ENCODE measurements around the gene QDPR.
A peak's percentile ranks its signal among the peaks of the same experiment; 100 is the strongest.
"Not testable (repeated sequence)": the region's sequence is repeated elsewhere in the genome, so short reads cannot be mapped to it uniquely, and the experiment has no call there.

Gene QDPR

DNA sequence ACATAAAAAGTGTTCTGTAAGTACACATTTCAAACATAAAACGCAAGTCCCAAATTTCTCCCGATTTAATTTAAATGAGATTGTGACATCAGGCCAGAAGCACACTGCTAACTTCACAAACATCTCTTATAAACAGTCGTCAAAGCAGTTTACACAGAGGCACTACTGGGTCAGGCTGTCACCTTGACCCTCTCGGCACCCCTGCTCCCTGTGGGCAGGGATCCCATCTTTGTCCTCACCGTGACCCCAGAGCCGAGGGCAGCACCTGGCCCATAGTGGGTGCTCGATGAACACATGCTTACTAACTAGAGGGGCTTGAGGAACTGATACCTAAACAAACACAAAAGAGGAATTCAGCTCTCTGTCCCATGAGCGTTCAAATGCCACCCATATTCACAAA is 22.2 kb downstream of the QDPR start:
- DNase-seq: no peak

DNA sequence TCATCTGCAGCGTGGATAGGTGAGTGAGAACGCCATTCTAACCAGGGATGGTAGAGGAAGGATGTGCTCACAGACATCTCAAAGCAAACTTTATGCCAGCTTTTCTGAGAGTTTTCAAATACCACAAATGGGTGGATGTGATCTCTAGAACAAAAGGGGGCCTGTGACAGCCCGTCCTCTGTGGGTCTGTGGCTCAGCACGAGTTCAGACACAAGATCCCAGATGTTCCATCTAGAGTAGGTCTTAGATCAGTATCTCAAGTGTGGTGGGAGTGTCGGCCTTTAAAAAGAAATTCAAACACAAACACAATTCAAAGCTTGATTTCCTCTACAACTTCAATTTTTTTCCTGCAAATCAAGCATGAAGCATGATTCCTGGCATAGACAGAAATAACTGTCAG is 22.8 kb downstream of the QDPR start:
- no peak for DNase-seq

- no peak for DNase-seq
Measured at GRCh38 chr4:17482716-17483115, 29.2 kb downstream of the QDPR start.

- DNase-seq: no peak
Measured at GRCh38 chr4:17480955-17481354, 30.9 kb downstream of the QDPR start.

DNA sequence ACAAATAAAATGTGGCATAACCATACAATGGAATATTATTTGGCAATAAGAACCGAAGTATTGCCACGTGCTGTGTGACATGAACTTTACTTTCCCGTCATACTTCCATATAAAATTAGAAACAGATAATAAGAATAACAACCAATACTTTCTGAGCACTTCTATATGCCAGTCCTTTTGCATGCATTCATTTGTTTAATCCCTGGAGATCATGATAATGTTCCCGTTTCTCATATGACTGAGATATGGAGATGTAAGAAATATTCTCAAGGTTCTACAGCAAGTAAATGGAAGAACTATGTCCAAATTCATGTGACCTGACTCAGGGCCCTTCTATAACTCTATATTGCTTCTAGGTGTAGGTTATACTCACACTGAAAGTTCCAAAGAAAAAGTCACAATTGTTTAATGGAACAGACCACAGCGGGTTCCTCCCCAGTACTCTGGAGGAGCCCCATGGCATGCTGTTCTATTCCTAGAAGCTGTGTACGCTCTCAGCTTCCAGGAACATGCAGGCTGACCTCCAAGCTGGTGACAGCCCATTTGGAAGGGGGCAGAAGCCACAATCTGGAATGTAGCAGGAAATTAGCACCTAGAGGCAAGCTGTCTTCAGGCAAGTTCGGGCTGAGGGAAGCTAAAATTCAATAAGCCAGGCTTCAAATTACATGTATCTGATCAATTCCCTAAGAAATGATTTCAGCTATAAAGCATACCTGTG is 31.5 kb downstream of the QDPR start:
- no peak for DNase-seq

GRCh38 chr4:17477774-17478472 is 34.0 kb downstream of the QDPR start:
- no peak for DNase-seq

DNA sequence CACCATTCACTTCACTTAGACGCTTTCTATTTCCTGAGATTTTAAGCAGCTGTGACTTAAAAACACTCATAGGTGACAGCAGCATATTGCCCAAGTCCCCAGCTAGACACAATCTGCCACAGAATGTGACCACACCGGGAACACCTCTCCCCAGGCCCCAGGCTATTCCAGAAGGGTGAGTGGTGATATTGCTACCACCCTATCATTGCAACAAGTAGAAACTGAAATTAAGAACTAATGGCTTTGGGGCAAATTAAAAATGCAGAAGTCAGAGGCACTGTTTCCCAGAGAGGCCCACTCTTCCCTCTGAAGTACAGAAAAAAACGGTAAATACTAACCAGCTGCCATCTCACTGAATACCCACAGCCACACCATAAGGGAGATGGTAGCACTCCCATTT is 35.0 kb downstream of the QDPR start:
- no peak for DNase-seq

- no peak for DNase-seq
Measured at GRCh38 chr4:17475481-17475880, 36.4 kb downstream of the QDPR start.

DNA sequence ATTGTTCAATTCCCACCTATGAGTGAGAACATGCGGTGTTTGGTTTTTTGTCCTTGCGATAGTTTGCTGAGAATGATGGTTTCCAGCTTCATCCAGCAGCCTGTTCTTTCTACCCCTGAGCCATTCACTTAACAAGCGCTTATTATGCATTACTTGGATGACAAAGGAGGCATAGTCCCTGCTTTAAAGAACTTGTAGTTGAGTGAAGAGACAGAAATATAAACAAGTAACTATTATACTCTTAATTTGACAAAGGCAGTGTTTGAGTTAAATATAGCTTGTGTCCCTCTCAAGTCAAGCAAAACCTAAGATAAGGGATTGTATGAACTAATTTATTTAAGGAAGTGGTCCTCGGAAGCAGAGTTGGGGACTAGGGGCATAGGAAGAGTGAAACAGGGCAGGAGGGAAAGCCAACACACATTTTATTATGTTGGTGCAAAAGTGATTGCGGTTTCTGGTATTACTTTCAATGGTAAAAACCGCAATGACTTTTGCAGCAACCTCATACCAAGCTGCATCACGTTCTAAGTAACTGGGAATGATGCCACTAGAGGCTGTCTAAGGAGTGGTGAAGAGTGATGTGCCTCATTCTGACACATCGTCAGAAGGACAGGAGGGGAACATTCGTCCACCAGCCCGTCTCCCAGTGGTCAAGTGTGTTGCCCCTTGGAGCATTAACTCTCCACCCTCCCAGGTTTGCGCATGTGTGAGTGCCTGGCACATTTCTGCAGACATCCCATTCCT is 41.8 kb downstream of the QDPR start:
- DNase-seq: no peak

GRCh38 chr4:17468619-17469221 is 43.2 kb downstream of the QDPR start:
- no peak for DNase-seq

DNA sequence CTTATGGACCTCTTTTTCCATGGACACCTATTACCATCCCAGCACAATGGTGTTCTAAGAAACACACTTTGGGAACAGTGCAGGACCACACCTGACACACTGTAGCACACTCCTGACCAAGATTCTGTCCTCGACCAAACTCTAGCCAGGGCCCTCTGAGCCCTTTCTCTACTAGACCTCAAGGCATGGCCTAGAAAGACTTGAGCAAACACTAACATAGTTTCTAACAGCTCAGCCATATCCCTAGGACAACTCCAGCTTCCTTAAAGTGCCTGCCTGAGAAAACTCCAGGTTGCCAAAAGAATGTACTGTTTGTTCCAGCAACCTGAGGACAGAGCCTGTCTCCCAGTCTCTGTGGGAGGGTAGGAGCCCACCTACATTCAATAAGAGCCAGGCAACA is 48.3 kb downstream of the QDPR start:
- no peak for DNase-seq

- DNase-seq: no peak
Measured at GRCh38 chr4:17450269-17450804, 61.6 kb downstream of the QDPR start.

GRCh38 chr4:17448689-17449088 is 63.2 kb downstream of the QDPR start:
- DNase-seq: no peak

- peak; percentile 38 to 53 for DNase-seq
Measured at GRCh38 chr4:17447675-17448298, 64.1 kb downstream of the QDPR start.

DNA sequence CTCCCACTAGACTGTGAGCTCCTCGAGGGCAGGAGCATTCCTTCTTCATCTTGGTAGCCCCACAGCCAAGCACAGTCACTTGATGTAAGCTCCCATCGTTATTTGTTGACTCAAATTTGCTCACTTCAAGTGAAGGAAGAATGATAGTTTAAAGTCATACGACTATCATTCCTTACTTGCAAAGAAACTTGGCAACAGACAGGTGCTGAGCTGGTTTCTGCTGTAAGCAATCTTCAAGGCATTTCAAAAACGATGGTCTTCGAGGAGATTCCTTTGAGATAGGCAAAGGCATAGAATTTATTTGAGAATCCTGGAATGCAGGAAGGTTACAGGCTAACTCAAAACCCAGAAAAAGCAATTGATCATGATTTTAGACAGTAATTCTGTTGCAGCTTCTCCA is 64.8 kb downstream of the QDPR start:
- no peak for DNase-seq

DNA sequence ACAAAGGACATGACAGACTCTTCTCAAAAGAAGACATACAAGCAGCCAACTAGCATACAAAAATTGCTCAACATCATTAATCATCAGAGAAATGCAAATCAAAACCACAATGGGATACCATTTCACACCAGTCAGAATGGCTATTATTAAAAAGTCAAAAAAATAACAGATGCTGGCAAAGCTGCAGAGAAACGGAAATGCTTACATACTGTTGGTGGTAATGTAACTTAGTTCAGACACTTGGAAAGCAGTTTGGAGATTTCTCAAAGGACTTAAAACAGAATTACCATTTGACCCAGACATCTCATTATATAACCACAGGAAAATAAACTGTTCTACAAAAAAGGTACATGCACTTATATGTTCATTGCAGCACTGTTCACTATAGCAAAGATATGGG is 69.4 kb downstream of the QDPR start:
- not testable (repeated sequence) for DNase-seq

DNA sequence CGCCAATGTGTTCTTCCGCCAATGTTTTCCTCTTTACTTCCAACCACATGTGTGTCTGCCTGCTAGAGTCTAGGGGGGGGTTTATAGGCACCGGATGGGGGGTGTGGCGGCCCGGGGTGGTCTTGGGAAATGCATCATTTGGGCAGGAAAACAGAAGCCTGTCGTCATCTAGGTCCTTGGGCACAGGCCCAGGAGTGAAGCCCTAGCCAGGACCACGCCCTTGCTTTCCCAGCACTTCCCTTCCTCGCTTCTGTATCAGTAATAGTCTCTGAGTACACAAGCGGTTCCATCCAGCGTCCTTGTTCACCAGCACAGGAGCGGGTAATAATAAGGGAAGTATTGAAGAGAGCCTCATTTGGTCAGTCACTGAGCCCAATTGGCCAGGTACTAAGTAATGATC is 74.5 kb downstream of the QDPR start:
- no peak for DNase-seq

DNA sequence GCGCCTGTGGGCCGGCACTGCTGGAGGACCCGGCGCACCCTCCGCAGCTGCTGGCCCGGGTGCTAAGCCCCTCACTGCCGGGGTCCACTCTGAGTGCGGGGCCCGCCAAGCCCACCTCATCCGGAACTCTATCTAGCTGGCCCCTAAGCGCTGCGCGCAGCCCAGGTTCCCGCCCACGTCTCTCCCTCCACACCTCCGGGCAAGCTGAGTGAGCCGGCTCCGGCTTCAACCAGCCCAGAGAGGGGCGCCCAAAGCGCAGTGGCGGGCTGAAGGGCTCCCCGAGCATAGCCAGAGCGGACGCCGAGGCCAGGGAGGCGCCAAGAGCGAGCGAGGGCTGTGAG is 75.2 kb downstream of the QDPR start:
- DNase-seq: no peak

Measured in stimulated activated CD4-positive, alpha-beta T cell treated with anti-CD3 and anti-CD28 coated beads, Interleukin-2, amount 100 ng/mL, for 48 hours (primary cell).